ENCODE results near the gene MCCD1. TPM values are rescaled to one million over a fixed set of nuclear protein-coding genes. Genes with fewer than 3 reads are reported as not detected.

MCCD1 gene
- total RNA-seq, 3 donors from 2014 or later (not counting 1 experiment from before 2014, with no cell fraction given) = not detected

- Mint-ChIP-seq H3K36me3 (no peaks in the 10 kb centered on the region), H3K4me3 (no peak overlapping the region), H3K4me1 (peaks cover 40 to 49% of the 10 kb centered on the region in 2 donors), H3K27me3 (ENCODE audit: low read depth in 2 of 2) (no peaks in the 10 kb centered on the region), H3K27ac (peak overlapping the region in 1 of 2 donors; percentile 65), H3K9me3 (no peaks in the 10 kb centered on the region)
- no peak for TF ChIP-seq CTCF (IDR thresholded peaks at IDR 0.05)
- no peak overlapping the region for H3K27ac ChIP-seq (ENCODE audit: low read length)
- DNase-seq = peak in 1 of 2 donors; percentile 34
- peaks cover 60% of the 10 kb centered on the region for H3K4me1 ChIP-seq (ENCODE audit: control insufficient read depth, insufficient read depth, low read length)
- 31% methylated on average over 2 of the region's 3 CpGs for WGBS (ENCODE audit: insufficient coverage)
- no peaks in the 10 kb centered on the region for H3K27me3 ChIP-seq (ENCODE audit: control insufficient read depth, insufficient read depth, low read length)
- no peaks in the 10 kb centered on the region for H3K9me3 ChIP-seq (ENCODE audit: control insufficient read depth, insufficient read depth, low read length)
- ATAC-seq = no peak
- intact Hi-C loops (cut with micrococcal nuclease) = loop anchor here (5.0 kb wide), 1 partner anchor 106 kb away; the partner anchor contains the start of genes C6orf47 and GPANK1
- H3K36me3 ChIP-seq (ENCODE audit: control insufficient read depth, insufficient read depth, low read length) = no peaks in the 10 kb centered on the region
- H3K4me3 ChIP-seq (ENCODE audit: low read length) = no peak overlapping the region
Measured at GRCh38 chr6:31556307-31556706, 27.5 kb downstream of the MCCD1 start.

- Mint-ChIP-seq H3K4me3 (peak overlapping the region; percentile 82), H3K9me3 (no peaks in the 10 kb centered on the region), H3K27ac (peak overlapping the region; percentile 98), H3K27me3 (ENCODE audit: low read depth in 2 of 2) (no peaks in the 10 kb centered on the region), H3K36me3 (no peaks in the 10 kb centered on the region), H3K4me1 (peaks cover 47 to 55% of the 10 kb centered on the region in 2 donors)
- Histone ChIP-seq H3K4me1 (ENCODE audit: control insufficient read depth, insufficient read depth, low read length) (peaks cover 66% of the 10 kb centered on the region), H3K9me3 (ENCODE audit: control insufficient read depth, insufficient read depth, low read length) (no peaks in the 10 kb centered on the region), H3K4me3 (ENCODE audit: low read length) (no peak overlapping the region), H3K27ac (ENCODE audit: low read length) (peak overlapping the region; percentile 90), H3K27me3 (ENCODE audit: control insufficient read depth, insufficient read depth, low read length) (no peaks in the 10 kb centered on the region), H3K36me3 (ENCODE audit: control insufficient read depth, insufficient read depth, low read length) (no peaks in the 10 kb centered on the region)
- DNase-seq = no peak
- 65% methylated on average over 22 of the region's 24 CpGs for WGBS (ENCODE audit: insufficient coverage)
- no peak for TF ChIP-seq CTCF (IDR thresholded peaks at IDR 0.05)
- no peak for ATAC-seq
- intact Hi-C loops (cut with micrococcal nuclease) = loop anchor here (2.0 to 5.0 kb wide), 2 partner anchors 15 to 105 kb away; partner anchors contain the start of genes C6orf47, GPANK1 and LTA
Measured at GRCh38 chr6:31557443-31558317, 28.9 kb downstream of the MCCD1 start.

- no peaks in the 10 kb centered on the region for H3K9me3 Mint-ChIP-seq
- peak overlapping the region; percentile 82 for H3K4me3 Mint-ChIP-seq
- peak overlapping the region; percentile 90 for H3K27ac ChIP-seq (ENCODE audit: low read length)
- no peaks in the 10 kb centered on the region for H3K27me3 Mint-ChIP-seq (ENCODE audit: low read depth in 2 of 2)
- 60% methylated on average over 8 of the region's 8 CpGs for WGBS (ENCODE audit: insufficient coverage)
- H3K9me3 ChIP-seq (ENCODE audit: control insufficient read depth, insufficient read depth, low read length) = no peaks in the 10 kb centered on the region
- no peak for DNase-seq
- peaks cover 69% of the 10 kb centered on the region for H3K4me1 ChIP-seq (ENCODE audit: control insufficient read depth, insufficient read depth, low read length)
- no peak for TF ChIP-seq CTCF (IDR thresholded peaks at IDR 0.05)
- no peaks in the 10 kb centered on the region for H3K36me3 Mint-ChIP-seq
- no peak for ATAC-seq
- peak overlapping the region; percentile 4 for H3K4me3 ChIP-seq (ENCODE audit: low read length)
- H3K36me3 ChIP-seq (ENCODE audit: control insufficient read depth, insufficient read depth, low read length) = no peaks in the 10 kb centered on the region
- H3K4me1 Mint-ChIP-seq = peaks cover 47 to 61% of the 10 kb centered on the region in 2 donors
- H3K27me3 ChIP-seq (ENCODE audit: control insufficient read depth, insufficient read depth, low read length) = no peaks in the 10 kb centered on the region
- H3K27ac Mint-ChIP-seq = peak overlapping the region; percentile 98
- intact Hi-C loops (cut with micrococcal nuclease) = loop anchor here (2.0 to 5.0 kb wide), 2 partner anchors 15 to 104 kb away; partner anchors contain the start of genes C6orf47, GPANK1 and LTA
Measured at GRCh38 chr6:31558318-31558625, 29.5 kb downstream of the MCCD1 start.

All from natural killer cell (primary cell).